ENCODE data around the gene GNAQ.

- TF ChIP-seq REST (IDR thresholded peaks at IDR 0.05; ENCODE audit: insufficient read depth in 1 of 2, low read depth in 2 of 2, low read length in 2 of 2), result no peak
- no peak for TF ChIP-seq TAF1 (IDR thresholded peaks at IDR 0.05; ENCODE audit: borderline replicate concordance, insufficient read depth, low read length)
Measured at GRCh38 chr9:78014776-78015175, 16.8 kb downstream of the GNAQ start.

Data from PFSK-1 (cell line).